ENCODE measurements around the gene ARHGAP4. TPM values are rescaled to one million over a fixed set of nuclear protein-coding genes. Genes with fewer than 3 reads are reported as not detected.

ARHGAP4 gene
- polyA plus RNA-seq, 1 experiment, result 0.12 TPM

GRCh38 chrX:153889123-153889522 is 36.9 kb downstream of the ARHGAP4 start:
- no peak for DNase-seq (ENCODE audit: low read depth, low spot score)
- H3K27ac ChIP-seq (ENCODE audit: low read depth, low read length), result no peak overlapping the region
- H3K27me3 ChIP-seq (ENCODE audit: control insufficient read depth, insufficient read depth, low read length), result peaks cover 27% of the 10 kb centered on the region
- H3K4me3 ChIP-seq (ENCODE audit: low read depth, low read length), result no peak overlapping the region
- TF ChIP-seq CTCF (IDR thresholded peaks at IDR 0.05; ENCODE audit: low read depth, low read length), result no peak
- CTCF ChIA-PET, result no interaction called here
- no peaks in the 10 kb centered on the region; the same call in 1 of the 2 replicates for H3K9me3 ChIP-seq (ENCODE audit: control insufficient read depth, insufficient read depth, low read length)
- POLR2A ChIA-PET, result no interaction called here

GRCh38 chrX:153888344-153888743 is 37.7 kb downstream of the ARHGAP4 start:
- POLR2A ChIA-PET, result no interaction called here
- Histone ChIP-seq H3K27me3 (ENCODE audit: control insufficient read depth, insufficient read depth, low read length) (peaks cover 34% of the 10 kb centered on the region), H3K9me3 (ENCODE audit: control insufficient read depth, insufficient read depth, low read length) (no peaks in the 10 kb centered on the region; the same call in 1 of the 2 replicates), H3K27ac (ENCODE audit: low read depth, low read length) (no peak overlapping the region), H3K4me3 (ENCODE audit: low read depth, low read length) (no peak overlapping the region)
- DNase-seq (ENCODE audit: low read depth, low spot score), result no peak
- CTCF ChIA-PET, result no interaction called here
- TF ChIP-seq CTCF (IDR thresholded peaks at IDR 0.05; ENCODE audit: low read depth, low read length), result no peak

- Histone ChIP-seq H3K9me3 (ENCODE audit: control insufficient read depth, insufficient read depth, low read length) (no peaks in the 10 kb centered on the region; the same call in 1 of the 2 replicates), H3K27me3 (ENCODE audit: control insufficient read depth, insufficient read depth, low read length) (peaks cover 37% of the 10 kb centered on the region), H3K4me3 (ENCODE audit: low read depth, low read length) (no peak overlapping the region), H3K27ac (ENCODE audit: low read depth, low read length) (no peak overlapping the region)
- POLR2A ChIA-PET, result no interaction called here
- TF ChIP-seq CTCF (IDR thresholded peaks at IDR 0.05; ENCODE audit: low read depth, low read length), result no peak
- DNase-seq (ENCODE audit: low read depth, low spot score), result no peak
- CTCF ChIA-PET, result no interaction called here
These were observed 38.7 kb downstream of the ARHGAP4 start for GRCh38 chrX:153887385-153887784.

GRCh38 chrX:153886915-153887314 is 39.1 kb downstream of the ARHGAP4 start:
- no peak for DNase-seq (ENCODE audit: low read depth, low spot score)
- no peak for TF ChIP-seq CTCF (IDR thresholded peaks at IDR 0.05; ENCODE audit: low read depth, low read length)
- ChIA-PET CTCF (no interaction called here), POLR2A (no interaction called here)
- H3K4me3 ChIP-seq (ENCODE audit: low read depth, low read length), result no peak overlapping the region
- H3K27ac ChIP-seq (ENCODE audit: low read depth, low read length), result no peak overlapping the region
- no peaks in the 10 kb centered on the region; the same call in 1 of the 2 replicates for H3K9me3 ChIP-seq (ENCODE audit: control insufficient read depth, insufficient read depth, low read length)
- peaks cover 37% of the 10 kb centered on the region for H3K27me3 ChIP-seq (ENCODE audit: control insufficient read depth, insufficient read depth, low read length)

- ChIA-PET POLR2A (no interaction called here), CTCF (no interaction called here)
- no peaks in the 10 kb centered on the region; the same call in 1 of the 2 replicates for H3K9me3 ChIP-seq (ENCODE audit: control insufficient read depth, insufficient read depth, low read length)
- H3K4me3 ChIP-seq (ENCODE audit: low read depth, low read length), result no peak within 1 kb of the TSS
- DNase-seq (ENCODE audit: low read depth, low spot score), result no peak
- TF ChIP-seq CTCF (IDR thresholded peaks at IDR 0.05; ENCODE audit: low read depth, low read length), result no peak
- H3K27me3 ChIP-seq (ENCODE audit: control insufficient read depth, insufficient read depth, low read length), result peaks cover 42% of the 10 kb centered on the region
- H3K27ac ChIP-seq (ENCODE audit: low read depth, low read length), result no peak within 1 kb of the TSS
These were observed 39.8 kb downstream of the ARHGAP4 start, which contains the start of gene L1CAM for GRCh38 chrX:153885968-153886903. Gene L1CAM (minus strand): TSS chrX:153886173. CDS start chrX:153875836, 10,337 bp downstream.

Data from AG04450 (cell line).